OCI-M1 (cell line): ENCODE results near the gene INHBB.
"Not testable (repeated sequence)": the region's sequence is repeated elsewhere in the genome, so short reads cannot be mapped to it uniquely, and the experiment has no call there.

Experiments used
- DNase-seq: peaks from one replicate; lab custom pipeline; 2025; lab: John Stamatoyannopoulos, UW

The INHBB gene

GRCh38 chr2:120316071-120316470 lies 29.9 kb upstream of the INHBB start:
- no peak for DNase-seq

- no peak for DNase-seq
Observed at GRCh38 chr2:120316528-120317179, 29.3 kb upstream of the INHBB start.

GRCh38 chr2:120317180-120317533 lies 28.8 kb upstream of the INHBB start:
- no peak for DNase-seq

GRCh38 chr2:120317916-120318315 lies 28.0 kb upstream of the INHBB start:
- no peak for DNase-seq

DNA sequence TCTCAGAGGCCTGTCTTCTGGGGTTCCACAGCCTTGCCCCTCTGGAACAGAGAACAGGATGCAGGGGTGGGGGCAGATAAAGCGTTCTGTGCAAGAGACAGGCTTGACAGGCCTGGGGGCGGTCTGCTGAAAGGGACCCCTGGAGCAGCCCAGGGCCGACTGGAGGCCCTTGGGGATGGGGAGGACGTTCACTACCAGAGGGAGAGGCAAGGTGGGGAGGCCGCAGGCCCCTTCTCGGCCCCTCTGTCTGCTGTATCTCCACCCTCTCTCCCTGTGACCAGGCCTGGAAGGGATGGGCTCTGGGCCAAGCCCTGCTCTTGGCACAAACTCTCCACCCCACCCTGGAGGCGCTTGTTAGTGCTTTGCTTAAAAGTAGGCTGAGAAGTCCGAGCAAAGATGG lies 27.3 kb upstream of the INHBB start:
- no peak for DNase-seq

DNA sequence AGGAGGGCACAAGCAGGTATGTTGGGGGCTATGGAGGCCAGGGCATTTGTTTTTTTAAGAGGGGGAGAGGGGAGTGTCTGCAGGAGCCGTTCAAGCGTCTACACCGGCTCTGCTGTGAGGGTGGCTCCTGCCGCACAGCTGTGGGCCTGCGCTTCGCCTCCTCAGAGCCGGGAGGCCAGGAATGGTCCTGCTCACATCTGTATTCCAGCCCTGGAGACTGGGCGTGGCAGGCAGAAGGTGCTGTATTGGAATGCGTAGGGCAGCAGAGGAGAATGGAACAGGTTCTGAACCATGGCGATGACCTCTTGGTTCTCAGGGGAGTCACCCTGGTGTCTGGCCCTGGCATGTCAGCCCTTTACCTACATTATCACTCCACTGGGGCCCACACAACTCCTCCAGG lies 26.8 kb upstream of the INHBB start:
- no peak for DNase-seq

GRCh38 chr2:120319686-120320317 lies 26.1 kb upstream of the INHBB start:
- no peak for DNase-seq

- DNase-seq, result no peak
Observed at GRCh38 chr2:120320318-120320851, 25.6 kb upstream of the INHBB start.

DNA sequence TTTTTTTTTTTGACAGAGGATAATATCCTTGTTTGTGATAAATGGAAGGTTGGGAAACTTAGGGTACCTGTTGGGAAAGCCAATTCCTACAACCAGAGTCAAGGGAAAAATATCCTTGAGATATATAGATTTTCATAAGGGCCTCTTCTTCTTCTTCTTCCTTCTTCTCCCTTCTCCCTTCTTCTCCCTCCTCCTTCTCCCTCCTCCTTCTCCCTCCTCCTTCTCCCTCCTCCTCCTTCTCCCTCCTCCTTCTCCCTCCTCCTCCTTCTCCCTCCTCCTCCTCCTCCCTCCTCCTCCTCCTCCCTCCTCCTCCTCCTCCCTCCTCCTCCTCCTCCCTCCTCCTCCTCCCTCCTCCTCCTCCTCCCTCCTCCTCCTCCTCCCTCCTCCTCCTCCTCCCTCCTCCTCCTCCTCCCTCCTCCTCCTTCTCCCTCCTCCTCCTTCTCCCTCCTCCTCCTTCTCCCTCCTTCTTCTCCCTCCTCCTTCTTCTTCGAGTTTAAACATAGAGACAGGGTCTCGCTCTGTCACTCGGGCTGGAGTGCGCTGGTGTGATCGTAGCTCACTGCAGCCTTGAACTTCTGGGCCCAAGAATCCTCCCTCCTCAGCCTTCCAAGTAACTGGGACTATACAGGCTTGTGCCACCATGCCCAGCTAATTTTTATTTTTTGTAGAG lies 24.9 kb upstream of the INHBB start:
- not testable (repeated sequence) for DNase-seq

GRCh38 chr2:120321721-120322284 lies 24.1 kb upstream of the INHBB start:
- no peak for DNase-seq

DNA sequence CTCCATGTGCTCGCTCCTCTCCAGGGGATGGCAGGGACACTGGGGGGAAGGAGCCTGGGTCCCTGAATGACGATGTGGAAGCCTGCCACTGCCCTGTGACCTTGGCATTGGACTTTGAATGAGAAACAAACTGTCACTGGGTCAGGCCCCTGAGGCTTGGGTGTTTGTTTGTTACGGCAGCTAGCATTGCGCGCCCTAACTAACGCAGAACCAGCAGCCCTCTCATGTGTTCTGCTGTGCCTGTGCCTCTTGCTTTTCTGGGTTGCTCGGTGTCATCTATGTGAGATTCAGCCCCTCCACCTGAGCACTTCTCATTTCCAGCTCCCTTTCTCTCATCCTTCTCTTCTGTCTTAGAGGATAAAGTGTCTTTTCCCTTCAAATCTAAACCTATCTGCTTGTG lies 23.6 kb upstream of the INHBB start:
- no peak for DNase-seq

- peak; percentile 13 for DNase-seq
Observed at GRCh38 chr2:120323214-120323613, 22.7 kb upstream of the INHBB start.

DNA sequence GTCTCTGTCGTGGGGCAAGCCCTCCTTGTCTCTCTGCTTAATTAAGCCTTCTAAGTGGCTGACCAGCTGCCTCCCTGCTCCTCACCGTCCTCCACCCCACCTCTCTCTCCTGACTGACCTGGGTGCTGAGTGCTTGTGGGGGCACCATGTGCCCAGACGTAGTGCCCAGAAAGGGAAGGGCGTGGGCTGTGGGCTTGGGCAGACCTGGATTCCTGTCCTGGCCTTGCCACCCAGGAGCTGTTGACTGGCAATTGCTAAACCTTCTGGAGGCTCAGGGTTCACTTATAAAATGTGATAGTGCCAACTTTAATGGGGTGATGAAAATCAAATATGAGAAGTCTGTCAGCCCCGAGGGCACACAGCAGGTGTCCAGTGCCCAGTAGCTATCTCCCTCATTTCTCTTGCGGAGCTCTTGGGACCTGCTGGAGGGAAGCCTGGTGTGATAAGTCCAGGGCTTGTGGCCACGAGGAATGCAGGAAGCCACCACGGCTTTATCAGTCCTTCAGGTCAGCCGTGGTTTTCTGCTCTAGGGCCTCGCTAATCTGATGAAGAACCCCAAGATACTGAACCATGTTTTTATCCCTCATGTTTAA lies 22.0 kb upstream of the INHBB start:
- peak; percentile 47 for DNase-seq

- no peak for DNase-seq
Observed at GRCh38 chr2:120324933-120325332, 21.0 kb upstream of the INHBB start.

DNA sequence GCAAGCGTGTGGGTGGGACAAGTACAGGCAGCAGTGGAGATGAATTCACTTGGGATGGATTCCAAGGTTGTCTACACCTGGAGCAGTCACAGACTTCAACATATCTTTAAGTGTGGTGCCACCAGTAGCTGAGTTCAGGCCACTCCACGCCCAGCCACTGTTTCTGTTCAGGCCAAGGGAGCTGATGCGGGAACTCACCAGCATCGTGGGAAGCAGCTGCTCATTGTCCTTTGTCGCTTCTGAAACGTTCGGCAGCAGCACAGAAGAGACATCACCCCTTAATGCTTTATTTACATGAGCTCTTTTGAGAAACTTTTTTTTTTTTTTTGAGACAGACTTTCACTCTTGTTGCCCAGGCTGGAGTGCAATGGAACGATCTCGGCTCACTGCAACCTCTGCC lies 19.9 kb upstream of the INHBB start:
- no peak for DNase-seq

DNA sequence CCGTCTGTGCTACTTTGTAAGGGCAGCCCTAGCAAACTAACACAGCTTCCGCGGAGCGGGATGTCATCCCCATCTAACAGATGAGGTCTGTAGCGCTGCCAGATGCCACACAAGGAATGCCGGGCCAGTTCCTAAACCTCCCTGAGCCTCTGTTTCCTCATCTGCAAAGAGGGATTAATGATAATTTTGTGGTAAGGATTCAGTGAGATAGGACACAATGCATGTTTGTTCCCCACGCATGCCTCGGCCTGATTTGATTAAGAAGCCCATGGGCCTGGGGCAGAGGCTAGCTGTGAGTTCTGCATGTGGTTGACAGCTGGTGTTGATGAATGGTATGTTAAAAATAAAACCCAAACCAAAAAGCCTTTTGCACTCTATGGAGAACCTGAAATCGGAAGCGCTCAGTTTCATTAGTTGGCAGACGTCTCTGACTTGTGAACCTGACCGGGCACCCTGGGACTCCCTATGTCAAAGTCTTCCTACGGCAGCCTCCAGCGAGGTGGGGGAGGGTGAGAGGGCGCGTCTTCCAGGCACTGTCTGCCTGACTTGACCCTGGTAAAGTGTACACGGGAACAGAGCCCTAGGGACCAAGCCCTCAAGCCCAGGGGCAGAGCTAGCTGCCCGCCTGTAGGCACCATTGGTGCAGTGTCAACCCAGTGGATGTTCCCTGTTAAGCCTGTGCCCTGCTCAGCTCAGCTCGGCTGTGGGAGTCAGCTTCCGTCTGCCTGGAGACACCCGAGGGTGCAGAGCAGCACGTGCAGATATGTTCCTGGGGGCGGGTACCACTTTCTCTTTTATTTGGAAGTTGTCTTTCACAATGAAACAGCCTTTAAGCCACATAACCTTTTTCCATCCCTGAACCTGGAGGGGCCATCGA lies 14.8 kb upstream of the INHBB start:
- DNase-seq, result no peak

DNA sequence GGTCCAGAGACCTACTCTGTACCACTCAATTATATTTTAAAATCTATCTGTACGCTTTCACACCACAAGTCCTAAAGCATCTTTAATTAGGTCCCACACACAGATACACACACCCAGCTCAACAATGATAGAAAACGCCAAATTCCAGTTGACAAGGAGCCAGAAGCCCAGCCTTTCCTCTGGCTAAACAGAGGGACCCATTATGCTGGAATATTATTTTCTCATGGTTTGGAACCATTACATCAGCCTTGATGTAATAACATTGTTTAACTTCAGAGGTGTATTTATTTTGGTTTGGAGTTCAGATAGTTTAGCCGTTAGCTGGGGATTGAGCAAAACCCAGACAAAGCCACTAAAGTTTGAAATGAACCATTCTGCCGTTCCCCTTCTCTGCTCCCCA lies 14.0 kb upstream of the INHBB start:
- no peak for DNase-seq

- DNase-seq, result no peak
Observed at GRCh38 chr2:120332384-120332783, 13.6 kb upstream of the INHBB start.

DNA sequence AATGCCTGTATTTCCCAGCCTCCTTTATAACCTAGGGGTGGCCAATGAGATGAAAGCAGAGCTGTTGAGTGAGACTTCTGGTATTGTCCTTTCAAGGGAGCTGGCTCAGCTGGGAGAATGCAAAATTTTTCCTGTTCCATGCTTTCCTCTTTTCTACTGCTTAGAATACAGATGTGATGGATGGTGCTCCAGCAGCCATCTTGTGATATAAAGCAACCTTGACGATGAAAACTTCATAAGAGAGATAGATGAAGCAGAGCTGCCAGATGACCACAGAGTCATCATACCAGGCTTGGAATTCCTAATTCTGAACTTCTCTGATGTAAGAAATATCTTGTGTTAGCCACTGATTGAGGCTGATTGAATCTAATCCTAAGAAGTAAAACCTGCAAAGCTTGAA lies 11.9 kb upstream of the INHBB start:
- DNase-seq, result no peak

DNA sequence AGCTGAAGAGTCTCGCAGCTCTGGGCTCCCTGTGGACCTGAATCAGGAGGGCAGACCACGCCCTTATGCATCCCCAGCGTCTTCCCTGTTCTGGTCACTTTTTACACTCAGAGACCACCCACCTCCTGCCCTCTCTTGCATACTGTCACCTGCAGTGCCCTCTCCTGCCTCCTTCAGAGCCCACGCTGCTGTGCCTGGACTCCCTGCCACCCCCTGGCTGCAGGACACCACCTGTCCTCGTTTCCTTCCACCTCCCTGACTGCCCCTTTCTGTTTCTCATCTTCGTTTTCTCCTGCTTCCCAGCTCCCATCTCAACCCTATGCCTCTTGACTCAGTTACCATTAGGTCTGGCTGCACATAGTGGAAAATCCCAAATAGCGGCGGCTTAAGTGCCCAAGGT lies 9.2 kb upstream of the INHBB start:
- no peak for DNase-seq

- peak; percentile 22 for DNase-seq
Observed at GRCh38 chr2:120338015-120338414, 7.9 kb upstream of the INHBB start.

- DNase-seq, result no peak
Observed at GRCh38 chr2:120341977-120342376, 4.0 kb upstream of the INHBB start.
